Stimulated activated CD8-positive, alpha-beta memory T cell treated with anti-CD3 and anti-CD28 coated beads, Interleukin-15, amount 100 ng/mL, for 48 hours (primary cell): ENCODE results near the gene CERS6.

Experiments used
- DNase-seq, 2 donors: peaks; one replicate each; pipeline ENCODE4 v3.0.0-alpha.2; 2020; ENCODE audit warnings: low read depth in 2 of 2

The CERS6 gene

DNA sequence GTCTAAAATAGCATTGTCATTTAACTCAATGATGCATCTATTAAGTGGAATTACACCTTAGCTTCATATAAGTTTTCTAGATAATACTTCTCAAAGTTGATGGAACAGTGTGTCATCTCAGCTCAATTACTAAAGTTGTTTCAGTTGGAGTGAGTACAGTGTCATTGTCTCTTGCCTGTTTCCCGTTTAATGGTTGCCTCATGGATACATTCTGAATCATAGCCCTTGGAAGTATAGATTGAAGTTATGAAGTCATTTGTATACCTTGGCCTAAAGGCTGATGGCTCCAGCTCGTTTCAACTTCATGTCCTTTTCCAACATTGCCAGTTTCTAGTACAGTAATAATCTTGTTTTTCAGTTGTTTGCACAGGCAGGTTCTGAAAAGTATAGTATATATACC, 215.9 kb downstream of the CERS6 start:
- no peak for DNase-seq

DNA sequence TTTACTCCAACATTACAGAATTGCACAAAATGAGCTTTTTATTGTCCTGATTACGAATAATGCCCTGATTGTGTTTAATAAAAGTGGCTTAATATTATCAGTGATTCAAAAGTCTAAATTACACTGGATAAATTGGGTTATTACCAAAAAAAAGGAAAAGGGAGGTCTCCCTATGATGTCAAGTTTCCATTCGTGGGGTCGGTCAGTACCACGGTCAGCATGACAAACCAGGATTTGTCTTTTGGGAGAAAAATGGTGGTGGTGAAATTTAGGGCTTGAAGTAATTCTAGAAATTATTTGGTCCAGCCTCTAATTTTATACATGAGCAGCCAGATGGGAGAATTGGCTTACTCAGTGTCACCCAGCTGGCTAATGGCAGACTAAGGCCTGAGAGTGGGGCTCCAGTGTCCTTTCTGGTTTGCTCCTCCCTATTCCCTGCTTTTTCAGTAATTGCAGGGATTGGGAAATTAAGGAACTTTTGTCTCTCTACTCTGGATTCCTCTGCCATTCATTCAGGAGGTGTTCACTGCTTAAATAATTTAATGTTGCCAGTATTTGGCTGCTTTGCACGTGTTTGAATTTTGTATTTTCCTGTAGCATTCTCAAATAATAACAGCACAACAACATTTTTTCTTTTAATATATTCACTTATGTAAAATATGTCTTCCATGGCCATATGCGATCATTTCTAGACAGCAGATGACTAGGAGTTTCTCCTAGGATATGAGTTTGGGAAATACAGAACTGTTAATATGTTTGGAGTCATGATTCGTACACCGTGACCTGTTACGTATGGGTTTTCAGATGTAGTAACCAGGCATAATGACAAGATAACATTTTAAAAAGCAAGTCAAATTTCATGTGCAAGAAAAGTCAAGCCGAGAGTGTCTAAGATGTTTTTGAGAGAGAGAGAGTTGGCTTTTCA, 217.5 kb downstream of the CERS6 start:
- DNase-seq = no peak

DNA sequence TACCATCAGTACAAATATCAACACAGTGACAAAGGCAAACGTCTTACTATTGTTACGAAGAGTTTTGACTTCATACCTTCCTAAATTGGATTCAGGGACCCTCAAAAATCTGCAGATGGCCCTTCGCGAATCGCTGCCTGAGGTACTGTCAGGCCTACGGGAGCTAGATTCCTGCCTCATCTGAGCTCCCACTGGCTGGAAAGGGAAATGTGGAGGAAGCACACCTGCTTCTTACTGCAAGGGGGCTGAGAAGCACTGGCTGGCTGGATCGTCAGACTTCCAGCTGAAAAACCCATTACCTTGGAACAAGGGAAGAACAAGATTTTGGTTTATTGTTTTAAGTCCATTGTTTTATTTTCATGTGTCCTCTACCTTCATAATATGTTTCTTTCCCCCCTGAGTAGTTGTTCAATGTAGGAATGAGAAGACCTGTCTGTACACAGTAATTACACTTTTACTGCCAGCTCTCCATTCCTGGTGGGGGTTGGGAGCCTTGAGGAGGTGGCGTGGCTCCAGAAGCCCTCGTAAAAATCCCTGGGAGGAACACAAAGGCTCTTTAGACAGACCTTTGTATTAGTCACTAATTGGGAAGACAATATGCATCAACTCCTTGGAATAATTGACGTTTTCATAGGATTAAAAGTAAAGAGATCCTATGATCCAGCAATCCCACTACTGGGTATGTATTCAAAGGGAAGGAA, 222.2 kb downstream of the CERS6 start:
- no peak for DNase-seq

DNA sequence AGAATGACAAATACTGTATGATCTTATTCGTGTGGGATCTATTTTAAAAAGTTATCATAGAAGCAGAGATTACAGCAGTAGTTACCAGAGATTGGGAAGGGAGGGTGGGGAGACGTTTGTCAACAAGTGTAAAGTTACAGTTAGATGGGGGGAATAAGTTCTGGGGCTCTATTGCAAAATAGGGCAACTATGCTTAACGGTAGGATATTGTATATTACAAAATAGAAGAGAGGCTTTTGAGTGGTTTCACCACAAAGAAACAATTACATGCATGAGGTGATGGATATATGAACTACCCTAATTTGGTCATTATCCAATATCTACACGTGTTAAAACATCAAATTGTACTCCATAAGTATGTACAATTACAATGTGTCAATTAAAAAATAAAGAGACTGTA, 223.0 kb downstream of the CERS6 start:
- no peak for DNase-seq

DNA sequence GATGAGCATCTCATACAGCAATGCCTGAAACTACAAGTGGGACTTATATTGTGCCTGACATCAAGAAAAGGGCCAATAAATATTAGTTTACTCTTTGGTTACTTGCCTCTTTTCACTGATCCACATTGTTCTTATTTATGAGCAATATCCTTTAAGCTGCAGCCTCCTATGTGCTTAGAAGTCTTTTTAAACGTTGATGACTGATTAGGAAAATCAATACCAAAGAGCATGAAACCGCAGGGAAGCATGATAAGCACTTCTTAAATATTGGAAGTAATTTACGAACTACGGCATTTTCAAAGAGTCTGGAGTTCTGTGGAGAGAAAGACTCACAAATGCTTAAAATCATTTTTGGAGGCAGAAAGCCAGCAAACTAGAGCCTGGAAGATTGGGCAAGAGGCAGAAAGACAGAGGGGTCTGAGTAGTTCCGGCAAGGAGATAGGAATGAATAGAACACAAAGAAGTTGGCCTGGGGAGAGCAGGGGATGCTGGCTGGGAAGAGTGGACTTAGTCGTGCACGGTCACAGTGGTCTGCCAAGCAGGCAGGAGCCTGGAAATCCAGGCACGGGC, 223.8 kb downstream of the CERS6 start:
- DNase-seq = no peak

DNA sequence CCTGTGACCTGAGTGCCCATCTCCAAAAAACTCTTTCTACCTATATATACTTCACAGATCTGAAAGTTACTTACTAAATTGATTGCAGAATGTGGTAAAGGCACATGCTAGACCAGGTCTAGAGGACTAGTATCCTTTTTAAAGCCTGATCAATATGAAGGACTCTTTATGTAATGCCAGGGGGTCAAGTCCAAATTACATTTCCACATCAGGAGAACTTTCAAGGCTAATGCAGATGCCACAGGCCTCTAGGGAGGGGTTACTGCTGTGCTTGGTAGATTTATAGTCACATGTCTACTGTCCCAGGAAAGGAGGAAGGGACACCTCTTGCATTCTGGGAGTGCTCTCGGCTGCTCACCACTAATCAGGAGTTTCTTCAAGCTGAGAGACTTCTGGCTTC, 227.9 kb downstream of the CERS6 start:
- DNase-seq = no peak

DNA sequence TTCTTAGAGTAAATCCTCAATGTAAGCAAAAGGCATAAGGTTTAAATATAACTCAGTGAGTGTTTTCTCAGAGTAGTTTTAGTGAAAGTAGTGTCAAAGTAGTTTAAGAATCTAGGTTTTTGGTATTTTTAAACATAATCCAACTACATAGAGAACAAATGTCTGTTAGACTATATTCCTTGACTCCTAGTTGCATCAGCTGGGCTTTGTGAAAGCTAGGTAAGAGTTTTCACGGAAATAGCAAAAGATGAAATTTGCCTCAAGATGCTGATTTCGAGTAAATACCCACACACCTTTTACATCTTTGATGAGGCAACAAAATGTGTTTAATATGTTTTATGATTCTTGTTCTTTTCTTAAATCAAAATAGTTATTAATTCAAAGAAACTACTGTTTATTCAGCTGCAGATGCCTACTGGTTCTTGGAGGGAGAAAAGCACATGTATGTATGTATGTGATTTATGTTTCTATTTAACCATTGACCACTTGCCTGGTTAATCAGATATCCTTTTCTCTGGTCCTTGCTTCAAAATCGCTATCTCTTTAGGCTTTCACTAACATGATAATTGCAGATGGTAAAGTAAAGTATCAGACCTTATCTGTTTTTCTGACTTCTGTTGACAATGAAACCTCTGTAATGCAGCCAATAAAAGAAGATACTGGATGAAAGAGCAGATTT, 229.0 kb downstream of the CERS6 start:
- DNase-seq = no peak

DNA sequence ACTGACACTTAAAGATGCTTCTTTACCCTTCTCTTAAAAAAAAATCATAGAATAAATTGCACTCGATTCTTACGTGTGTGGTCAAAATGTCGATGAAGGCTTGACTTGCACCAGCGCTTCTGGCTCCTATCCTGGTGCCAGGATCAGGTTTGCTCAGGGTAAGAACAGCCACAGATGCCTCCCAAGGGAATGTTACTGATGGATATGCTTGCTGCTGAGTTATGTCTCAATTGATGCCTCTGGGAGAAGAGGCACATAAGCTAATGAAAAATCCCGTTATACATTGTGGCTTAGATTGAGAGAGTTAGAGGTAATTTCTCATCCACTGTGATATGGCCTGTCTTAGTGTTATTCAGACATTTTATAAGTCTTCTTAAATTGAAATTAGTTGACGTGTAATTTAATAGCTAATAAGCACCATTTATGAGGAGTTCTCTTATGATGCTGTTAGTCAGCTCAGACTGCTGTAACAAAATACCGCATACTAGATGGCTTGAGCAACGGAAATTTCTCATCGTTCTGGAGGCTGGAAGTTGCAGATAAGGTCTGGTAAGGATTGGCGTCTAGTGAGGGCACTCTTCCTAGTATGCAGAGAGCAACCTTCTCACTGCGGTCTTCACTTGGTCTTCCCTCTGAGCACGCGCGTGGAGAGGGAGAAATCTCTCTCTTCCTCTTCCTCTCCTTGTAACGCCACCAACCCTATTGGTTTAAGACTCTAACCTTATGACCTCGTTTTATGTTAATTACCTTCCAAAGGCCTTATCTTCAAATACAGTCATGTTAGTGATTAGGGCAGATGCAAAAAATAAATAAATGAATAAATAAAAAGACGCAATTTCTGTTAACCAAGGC, 229.8 kb downstream of the CERS6 start:
- no peak for DNase-seq

DNA sequence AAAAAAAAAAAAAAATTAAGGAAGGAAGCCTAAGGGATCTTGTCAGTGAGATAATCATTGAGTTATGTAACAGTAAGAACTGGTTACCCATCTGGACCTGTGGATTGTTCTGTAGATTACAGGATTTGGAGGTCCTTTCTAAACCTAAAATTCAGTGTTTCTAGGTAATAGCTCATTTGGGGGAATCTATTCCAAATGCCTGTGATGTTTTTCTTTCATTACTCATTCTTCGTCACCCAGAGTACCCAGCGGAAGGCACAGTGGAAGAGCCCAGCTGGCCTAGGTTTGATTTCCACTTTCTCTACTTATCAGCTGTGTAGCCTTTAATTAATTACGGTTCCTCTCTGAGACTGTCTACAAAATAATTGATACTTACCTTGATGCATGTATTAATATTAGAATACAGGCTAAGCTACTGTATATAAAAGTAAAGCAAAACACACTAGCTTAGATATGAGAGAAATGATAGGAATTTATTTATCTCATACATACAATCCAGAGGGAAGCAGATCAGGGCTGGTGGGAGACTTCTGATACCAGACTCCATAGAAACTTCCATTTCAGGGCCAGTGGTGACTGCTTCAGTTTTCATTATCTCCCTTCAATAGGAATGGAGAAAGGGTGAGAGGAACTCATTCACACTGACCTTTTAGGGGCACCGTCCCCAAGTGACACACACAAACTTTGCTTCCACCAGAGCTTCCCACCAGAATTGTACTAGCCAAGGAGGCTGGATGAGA, 230.6 kb downstream of the CERS6 start:
- DNase-seq = no peak

DNA sequence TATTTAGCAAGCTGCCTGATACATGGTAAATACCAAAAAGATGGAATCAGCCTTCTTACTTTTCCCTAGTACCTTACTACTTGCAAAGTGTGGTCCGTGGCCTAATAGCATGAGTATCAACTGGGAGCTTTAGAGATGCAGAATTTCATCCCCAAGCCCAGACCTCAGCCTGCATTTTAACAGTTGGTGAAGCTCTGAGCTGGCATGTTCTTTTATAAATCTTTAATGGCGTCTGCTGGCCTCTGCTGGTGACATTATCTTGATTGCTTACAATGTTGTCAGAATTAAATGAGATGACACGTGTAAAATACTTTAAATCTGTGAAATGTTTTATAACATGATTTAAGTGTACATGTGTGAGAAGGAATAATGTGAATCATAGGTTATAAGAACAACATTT, 231.2 kb downstream of the CERS6 start:
- no peak for DNase-seq

DNA sequence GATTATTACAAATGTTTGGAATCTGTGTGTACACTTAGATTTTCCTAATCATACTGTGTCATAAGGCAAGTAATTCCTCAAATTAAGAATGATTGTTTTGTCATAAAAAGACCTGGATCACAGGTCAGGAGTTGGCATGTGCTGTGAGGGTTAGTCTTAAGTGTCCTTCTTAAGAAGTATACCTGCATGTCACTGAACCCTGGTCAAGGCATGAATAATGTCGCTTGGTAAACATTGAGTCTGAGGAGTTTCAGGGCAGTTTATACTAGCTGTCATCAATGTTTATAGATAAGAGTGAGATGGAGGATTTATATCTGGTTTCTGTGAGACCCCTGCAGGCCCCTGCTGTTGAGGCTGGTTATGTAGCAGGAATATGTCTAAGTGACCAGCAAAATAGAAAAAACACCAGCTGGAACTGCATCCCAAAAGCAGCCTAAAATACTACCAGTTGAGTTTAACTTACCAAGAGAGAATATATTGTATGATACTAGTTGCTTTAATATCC, 234.4 kb downstream of the CERS6 start:
- DNase-seq = no peak

DNA sequence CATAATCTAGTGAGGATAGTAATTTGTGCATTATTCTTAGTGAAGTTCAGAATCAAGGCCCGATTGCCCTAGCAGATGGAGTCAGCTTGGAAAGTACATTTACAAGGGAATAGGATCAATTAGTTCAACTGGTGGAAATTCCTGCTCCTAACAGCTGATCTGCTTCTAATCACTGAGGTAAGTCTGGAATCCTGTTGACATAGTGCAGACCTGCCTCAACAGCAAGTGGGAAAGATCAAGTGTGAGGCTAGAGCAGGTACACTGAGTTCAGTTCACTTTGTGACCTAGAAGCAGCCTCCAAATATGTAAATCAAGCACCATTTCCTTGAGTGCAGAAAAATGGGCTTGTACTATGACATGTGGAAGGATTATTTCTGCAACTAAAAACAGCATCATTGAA, 235.1 kb downstream of the CERS6 start:
- no peak for DNase-seq

DNA sequence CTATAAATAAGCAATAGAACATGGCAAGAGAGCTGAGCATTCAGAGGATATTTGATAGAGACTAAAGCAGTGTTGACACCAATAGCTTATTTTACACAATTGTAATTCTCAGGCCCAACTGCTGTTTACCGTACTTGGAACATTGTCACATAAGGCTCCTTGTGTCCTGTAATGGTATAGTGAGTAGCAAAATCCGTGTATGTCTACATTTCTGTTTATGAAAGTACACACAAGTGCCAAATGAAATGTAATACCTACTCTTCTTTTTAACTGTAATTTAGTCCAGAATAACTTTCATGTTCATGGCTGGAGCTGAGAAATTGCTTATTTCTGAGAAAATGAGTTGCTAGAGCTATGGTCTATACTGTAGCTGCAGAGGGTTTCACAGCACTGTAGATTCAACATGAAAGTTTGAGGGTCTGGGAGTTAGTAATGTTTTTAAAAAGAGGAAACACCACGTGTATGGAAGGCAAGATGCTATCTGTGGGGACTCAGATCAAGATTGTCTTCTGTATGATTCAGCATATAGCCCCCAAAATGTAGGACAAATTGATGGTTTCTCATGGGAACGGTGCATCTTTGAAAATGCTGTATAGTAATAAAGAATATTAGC, 236.2 kb downstream of the CERS6 start:
- no peak for DNase-seq

DNA sequence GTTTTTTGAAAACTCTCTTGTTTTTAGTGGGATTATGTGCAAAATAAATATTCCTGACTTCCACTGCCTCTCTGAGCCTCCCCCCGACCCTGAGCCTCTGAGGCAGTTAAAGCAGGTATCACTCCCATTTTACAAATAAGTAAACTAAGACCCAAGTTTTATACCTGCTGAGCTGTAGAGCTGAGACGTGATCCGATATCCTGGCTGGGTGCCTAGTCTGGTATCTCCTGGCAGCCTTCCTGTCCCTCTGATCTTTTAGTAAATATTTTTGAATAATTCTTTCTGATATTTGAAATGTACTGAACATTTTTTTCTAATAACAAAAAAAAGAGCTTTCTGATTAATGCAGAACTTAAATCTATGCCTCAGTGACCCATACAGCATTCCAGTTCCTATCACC, 238.1 kb downstream of the CERS6 start:
- no peak for DNase-seq

DNA sequence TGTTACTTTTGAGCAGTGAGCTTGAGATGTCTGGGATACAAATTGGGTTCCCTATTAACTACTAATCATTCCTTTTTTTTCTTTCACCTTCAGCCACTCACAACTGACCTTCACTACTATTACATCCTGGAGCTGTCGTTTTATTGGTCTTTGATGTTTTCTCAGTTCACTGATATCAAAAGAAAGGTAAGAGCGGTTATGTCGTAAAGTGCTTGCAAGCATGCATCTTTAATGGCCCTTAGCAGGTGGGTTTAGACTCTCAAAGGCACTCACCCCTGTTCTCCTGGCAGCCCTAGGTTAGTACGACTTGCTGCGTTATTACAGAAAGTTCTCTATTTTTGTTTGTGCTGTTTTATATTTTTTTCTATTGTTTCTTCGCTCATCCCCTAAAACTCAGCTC, 238.8 kb downstream of the CERS6 start:
- DNase-seq = no peak

DNA sequence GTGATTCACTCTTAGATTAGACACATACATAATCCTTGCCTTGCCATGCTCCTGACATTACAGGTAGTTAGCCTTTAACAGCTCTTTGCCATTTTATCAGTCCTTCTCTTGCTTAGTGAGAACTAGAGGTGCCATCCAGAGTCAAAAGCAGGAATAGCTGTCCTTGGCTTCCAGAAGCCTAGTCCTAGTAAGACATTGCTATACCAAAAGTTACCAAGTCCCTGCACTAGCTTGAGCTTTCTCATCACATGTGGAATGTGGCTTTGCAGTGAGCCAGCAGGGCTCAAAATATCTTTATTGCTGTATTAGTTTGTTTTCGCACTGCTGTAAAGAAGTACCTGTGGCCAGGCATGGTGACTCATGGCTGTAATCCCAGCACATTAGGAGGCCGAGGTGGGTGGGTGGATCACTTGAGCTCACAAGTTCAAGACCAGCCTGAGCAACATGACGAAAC, 241.6 kb downstream of the CERS6 start:
- no peak for DNase-seq

DNA sequence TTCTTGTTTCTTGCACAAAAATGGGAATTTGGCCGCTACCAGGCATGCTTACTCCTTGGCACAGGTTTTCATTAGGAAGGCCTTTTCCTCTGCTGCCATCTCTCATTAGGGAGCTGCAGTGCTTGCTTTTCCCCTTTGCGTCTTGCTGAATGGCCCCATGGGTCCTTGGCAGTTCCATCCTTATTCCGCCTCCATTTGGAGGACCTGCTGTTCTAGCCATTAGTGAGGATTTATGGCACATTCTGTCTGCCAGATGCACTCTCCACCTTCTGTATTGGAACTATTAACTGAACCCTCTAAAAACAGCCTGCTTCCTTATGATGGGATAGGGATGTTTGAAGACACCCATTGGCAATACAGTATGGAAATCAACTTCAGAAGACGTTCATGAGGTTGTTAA, 242.9 kb downstream of the CERS6 start:
- no peak for DNase-seq

DNA sequence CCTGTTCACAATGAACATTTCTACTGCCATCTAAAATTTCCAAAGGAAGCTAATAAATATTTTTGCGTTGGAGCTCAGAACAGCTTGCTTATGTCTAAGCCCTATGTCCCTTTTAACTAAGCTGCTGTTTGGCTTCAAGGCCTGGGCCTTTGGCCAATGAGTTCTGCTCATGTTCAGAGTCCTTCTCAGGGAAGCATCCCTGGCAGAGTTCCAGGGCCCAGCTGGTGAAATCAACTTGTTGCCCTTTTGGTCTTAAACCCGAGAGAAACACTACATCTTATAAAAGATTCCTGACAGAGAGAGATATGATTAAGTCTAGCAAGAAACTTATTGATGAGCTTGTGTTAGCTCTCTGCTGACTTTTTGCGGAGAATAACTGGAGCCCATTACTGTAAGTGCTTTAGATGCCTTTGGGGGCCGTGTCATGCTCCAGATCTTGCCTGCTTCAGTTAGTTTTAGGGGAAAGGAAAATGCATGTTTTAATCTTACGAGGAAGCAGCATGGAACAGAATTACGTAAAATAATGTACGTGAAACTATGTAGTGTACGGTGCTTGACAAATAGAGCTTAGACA, 243.9 kb downstream of the CERS6 start:
- DNase-seq = no peak

DNA sequence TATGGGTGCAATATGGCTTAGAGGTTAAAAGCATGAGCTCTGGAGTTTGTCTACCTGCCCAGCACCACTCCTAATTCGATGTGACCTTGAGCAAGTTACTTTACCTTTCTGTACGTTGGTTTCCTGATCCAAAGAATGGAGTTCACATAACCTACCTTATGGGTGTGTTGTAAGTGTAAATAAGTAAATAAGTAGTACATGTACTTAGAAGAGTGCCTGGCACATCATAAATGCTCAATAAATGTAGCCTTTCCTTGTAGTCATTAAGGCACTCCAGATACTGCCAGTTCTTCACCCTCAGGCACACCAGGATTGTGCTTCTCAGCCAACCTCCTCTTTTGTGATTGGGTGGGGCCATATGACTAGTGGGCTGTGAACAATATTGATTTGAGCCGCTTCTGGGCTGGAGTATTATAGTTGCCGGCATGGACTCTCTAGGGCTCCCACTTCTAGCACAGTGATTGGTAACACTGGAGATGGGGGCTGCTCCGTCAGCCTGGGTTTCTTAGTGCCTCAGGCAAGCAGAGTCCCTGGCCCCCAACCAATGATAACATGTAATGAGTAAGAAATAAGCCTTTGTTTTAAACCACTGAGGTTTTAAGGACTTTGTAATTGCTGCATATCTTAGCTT, 244.7 kb downstream of the CERS6 start:
- DNase-seq = no peak
